Activated CD8-positive, alpha-beta memory T cell treated with anti-CD3 and anti-CD28 coated beads, Interleukin-2, amount 50 U/mL, for 1 hour (primary cell): Measurements from ENCODE around the gene ARMH2.
"Not testable (repeated sequence)": the region's sequence is repeated elsewhere in the genome, so short reads cannot be mapped to it uniquely, and the experiment has no call there.

Experiments
- DNase-seq: peaks from one replicate; pipeline ENCODE4 v3.0.0-alpha.2; 2020; ENCODE audit errors: extremely low read depth

The ARMH2 gene

GRCh38 chr6:24764833-24765828 lies 33.6 kb downstream of the ARMH2 start:
- DNase-seq: not testable (repeated sequence)

GRCh38 chr6:24763578-24763977 lies 35.1 kb downstream of the ARMH2 start:
- DNase-seq: no peak

- DNase-seq: no peak
Observed at GRCh38 chr6:24761851-24762250, 36.9 kb downstream of the ARMH2 start.

- DNase-seq: no peak
Observed at GRCh38 chr6:24761193-24761835, 37.4 kb downstream of the ARMH2 start.

- no peak for DNase-seq
Observed at GRCh38 chr6:24760210-24760609, 38.5 kb downstream of the ARMH2 start.

- DNase-seq: no peak
Observed at GRCh38 chr6:24759718-24760117, 39.0 kb downstream of the ARMH2 start.

- no peak for DNase-seq
Observed at GRCh38 chr6:24757611-24758010, 41.1 kb downstream of the ARMH2 start.

GRCh38 chr6:24755279-24755678 lies 43.4 kb downstream of the ARMH2 start:
- no peak for DNase-seq

GRCh38 chr6:24754378-24754777 lies 44.3 kb downstream of the ARMH2 start:
- DNase-seq: not testable (repeated sequence)

GRCh38 chr6:24753545-24753944 lies 45.2 kb downstream of the ARMH2 start:
- DNase-seq: no peak

GRCh38 chr6:24752917-24753492 lies 45.7 kb downstream of the ARMH2 start:
- no peak for DNase-seq

GRCh38 chr6:24752503-24752902 lies 46.2 kb downstream of the ARMH2 start:
- no peak for DNase-seq

GRCh38 chr6:24750878-24751277 lies 47.8 kb downstream of the ARMH2 start:
- DNase-seq: not testable (repeated sequence)

GRCh38 chr6:24749297-24749696 lies 49.4 kb downstream of the ARMH2 start:
- no peak for DNase-seq
